ENCODE results near the gene MT2A.

MT2A gene

DNA sequence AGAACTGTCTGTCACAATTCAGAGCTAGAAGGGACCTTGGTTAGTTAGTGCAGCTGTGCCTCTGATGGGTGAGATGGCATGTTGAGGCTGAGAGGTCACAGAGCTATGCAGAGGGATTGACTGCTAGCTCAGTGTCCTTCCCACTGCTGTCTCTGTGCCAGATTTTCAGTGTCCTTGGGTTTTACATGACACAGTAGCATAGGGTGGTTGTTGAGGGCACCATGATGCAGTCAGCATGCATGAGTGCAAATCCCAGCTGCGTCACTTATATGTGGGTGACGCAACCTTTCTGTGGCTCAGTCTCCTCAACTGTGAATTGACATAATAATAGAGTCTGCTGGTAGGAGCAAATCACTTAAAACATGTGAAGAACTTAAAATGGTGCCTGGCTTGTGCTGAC lies 32.8 kb downstream of the MT2A start:
- DNase-seq, result no peak

DNA sequence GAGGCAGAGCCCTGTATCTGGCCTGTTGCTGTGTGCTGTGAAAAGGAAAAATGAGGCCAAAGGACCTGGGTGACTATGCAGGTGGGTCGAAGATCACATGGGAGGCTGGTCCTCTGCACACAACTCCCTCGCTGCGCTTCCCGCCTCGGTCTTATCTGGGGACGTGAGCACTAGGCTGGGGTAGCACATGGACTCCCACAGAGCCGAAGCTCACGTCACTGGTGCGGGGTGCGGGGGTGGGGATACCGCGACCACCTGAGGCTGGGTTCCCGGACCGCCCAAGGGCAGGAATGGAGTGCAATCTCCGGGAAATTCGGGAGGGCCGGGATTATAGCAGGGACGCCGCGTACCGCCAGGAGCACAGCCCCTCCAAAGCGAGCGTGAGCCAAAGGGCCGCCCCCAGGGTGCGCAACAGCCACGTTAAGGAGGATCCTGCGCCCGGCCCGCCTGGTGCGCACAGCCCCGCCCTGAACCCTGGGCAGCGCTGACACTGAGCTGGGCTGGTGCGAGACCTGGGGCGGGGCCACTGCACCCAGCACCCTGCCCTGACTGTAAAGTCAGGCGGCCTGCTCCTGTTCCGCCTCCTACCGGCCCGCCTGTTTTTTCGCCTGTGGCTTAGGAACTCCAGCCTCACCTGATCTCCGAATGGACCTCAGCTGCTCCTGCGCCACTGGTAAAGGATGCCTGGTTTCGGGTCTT lies 34.8 kb downstream of the MT2A start:
- DNase-seq, result no peak

DNA sequence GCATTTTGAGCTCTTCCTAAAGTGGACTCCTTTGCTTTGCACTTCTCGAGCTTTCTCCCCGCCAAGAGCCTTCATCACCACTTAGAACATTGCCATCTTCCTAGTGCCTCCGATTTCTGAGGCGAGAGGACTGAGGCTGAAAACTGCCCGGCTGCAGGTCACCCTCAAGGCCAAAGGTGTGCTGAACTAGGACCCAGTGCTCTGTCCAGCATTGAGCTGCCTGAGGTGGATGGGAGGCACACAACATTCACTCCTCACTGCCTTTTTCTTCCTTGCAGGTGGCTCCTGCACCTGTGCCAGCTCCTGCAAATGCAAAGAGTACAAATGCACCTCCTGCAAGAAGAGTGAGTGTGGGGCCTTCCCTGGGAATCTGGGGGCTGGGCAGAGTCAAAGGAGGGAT lies 35.4 kb downstream of the MT2A start:
- DNase-seq, result no peak

DNA sequence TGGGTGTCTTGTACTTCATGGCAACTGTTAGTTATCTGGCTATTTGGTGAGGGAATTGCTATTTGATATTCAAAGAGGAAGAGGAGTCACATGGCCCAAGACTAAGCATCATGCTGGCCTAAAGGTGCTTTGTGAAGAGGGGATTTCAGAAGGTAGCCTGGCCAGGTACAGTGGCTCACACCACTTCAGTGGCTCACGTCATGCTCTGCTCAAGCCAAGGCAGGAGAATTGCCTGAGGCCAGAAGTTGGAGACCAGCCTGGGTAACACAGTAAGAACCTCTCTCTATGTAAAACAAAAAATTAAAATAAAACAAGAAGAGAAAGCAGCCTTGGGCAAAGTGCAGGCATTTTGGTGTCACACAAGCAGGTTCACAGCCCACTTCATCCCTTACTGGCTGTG lies 36.9 kb downstream of the MT2A start:
- no peak for DNase-seq

DNA sequence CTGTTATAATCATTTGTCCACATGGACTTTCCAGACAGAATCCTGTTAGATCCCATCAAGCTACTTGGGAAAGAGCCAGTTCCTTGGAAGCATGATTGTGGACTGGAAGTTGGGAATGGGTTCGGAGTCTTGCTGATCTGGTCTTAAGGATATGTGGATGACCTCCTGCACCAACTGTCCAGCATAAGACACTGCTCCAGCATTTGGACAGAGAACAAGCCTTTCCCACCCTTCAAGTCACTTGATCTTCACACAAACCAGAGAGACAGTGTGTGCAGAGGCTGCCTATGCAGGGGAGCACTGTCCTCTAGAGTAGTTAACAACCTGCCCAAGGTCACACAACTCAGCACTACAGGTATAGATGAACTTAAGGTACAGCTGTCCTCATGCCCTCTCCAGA lies 37.5 kb downstream of the MT2A start:
- no peak for DNase-seq

DNA sequence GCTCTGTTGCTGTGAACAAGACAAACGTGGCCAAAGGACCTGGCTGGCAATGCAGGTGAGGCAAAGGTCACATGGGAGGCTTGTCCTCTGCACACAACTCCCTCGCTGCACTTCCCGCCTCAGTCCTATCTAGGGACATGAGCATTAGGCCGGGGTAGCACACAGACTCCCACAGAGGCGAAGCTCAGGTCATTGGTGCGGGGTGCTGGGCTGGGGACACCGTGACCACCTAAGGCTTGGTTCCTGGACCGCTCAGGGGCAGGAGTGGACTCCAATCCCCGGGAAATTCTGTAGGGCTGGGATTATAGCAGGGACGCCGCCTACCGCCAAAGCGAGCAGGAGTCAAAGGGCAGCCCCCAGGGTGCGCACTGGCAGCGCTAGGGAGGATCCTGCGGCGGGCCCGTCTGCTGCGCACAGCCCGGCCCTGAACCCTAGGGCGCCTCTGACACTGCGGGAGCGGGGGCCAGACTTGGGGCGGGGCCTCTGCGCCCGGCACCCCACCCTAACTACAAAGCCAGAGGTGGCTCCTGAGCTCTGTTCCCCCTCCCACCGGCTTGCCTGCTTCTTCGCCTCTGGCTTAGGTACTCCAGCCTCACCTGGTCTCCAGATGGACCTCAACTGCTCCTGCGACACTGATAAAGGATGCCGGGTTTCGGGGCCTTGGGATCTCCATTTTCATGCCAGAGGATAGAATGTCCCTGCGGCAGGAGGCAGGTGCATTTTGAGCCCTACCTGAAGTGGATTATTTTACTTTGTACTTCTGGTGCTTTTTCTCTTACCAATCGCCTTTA lies 39.5 kb downstream of the MT2A start:
- no peak for DNase-seq

DNA sequence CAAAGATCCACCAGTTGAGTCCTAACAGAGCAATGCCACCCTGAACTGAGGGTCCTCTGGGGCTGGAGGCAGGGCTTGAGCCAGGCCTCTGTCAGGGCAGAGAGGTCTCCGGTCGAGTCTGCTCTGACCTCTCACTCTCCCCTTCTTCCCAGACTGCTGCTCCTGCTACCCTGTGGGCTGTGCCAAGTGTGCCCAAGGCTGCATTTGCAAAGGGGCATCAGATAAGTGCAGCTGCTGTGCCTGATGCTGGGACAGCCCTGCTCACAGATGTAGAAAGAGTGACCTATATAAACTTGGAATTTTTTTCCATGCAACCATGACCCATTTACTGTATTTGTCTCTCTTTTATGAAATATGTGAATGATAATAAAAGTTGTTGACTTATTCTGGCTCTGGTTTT lies 40.9 kb downstream of the MT2A start:
- no peak for DNase-seq

DNA sequence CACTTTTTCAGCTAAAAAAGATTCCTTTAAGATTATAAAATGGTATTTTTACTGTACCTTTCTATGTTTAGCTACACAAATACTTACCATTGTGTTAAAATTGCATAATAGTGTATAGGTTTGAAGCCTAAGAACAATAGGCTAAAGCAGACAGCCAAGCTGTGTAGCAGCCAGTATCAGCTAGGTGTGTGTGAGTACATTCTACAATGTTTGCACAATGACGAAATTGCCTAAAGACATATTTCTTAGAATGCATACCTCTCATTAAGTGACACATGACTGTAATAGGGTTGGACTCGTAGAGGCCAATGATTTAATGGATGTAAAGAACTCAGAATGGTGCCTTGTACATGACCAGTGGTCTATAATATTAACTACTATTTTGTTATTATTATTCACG lies 41.4 kb downstream of the MT2A start:
- DNase-seq, result no peak

DNA sequence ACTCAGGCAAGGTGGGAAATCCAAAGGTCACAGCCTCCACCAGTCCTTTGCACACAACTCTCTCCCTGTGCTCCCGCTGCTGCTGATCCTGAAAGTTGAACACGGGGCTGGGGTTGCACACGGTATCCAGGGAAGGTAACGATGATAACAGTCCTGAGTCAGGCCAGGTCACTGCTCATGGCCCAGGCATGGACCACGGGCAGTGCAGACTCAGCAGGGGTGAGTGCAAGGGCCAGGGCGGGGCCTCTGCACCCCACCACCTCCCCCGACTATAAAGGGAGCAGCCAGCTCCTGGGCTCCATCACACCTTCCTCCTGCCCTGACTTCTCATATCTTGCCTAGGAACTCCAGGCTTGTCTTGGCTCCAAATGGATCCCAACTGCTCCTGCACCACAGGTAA lies 43.2 kb downstream of the MT2A start, which contains the start of gene MT1B:
MT1B (plus strand) TSS at position 301 of the 400 bp plus-strand sequence; CDS start at position 369, 68 bp downstream.
- no peak for DNase-seq

DNA sequence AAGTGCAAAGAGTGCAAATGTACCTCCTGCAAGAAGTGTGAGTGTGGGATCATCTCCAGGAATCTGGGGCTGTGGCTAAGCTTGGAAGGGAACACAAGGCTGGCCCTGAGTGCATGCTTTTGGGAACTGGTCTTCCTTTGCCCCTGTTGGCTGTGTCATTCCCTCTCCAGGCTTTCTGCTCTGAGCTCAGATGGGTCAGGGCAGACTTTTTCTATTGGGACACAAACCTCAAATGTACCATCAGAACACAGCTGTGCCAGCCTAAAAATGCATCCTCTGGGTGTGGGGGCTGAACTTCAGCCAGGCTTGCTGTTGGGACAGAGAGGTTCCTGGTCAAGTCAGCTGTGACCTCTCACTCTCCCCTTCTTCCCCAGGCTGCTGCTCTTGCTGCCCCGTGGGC lies 44.2 kb downstream of the MT2A start:
- no peak for DNase-seq

DNA sequence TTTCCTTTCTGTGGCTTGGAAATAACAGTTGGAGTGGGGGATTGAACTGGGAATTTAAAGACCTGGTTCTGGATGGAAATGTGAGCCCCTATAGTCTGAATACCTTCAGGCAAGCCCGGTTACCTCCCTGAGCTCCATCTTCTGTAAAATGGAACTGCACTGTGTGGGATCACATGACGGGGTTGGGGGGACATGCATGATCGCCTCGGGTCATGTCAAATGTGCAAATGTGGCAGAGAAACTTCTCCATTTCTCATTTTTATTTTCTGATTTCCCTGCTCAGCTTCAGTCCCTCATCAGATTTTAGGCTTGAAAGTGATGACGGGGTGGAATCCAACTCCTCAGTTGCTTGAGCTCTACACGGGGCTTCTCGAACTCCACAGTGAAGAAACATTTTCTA lies 44.8 kb downstream of the MT2A start:
- no peak for DNase-seq

DNA sequence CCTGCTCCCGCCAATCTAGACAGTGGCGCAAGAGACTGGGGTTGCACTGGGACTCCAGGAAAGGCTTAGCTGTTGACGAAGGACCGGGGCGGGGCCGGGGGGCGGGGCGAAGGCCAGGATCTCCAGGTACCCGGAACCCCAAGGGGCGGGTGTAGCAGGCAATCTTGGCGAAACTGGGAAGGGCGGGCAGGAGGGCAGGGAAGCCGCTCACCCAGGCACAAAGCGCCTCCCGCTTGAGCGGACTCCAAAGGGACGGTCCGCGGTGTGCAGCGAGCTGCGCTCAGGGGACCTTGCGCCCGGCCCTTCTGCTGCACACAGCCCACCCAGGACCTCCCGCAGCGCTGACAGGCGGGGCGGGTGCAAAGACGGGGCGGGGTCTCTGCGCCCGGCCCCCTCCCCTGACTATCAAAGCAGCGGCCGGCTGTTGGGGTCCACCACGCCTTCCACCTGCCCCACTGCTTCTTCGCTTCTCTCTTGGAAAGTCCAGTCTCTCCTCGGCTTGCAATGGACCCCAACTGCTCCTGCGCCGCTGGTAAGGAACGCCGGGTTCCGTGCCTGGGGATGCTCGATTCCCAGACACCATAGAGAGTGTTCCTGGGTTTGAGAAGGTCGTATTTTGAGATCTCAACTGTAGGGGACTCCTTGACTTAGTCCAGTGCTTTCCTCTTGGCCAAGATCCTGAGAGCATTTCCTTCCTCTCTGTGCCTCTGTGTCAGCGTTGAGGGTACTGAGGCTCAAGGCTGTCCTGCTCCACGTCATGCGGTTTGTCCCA lies 49.4 kb downstream of the MT2A start, which contains the start of gene MT1F:
MT1F (plus strand) TSS at position 405 of the 772 bp plus-strand sequence; CDS start at position 505, 100 bp downstream.
- DNase-seq, result no peak

DNA sequence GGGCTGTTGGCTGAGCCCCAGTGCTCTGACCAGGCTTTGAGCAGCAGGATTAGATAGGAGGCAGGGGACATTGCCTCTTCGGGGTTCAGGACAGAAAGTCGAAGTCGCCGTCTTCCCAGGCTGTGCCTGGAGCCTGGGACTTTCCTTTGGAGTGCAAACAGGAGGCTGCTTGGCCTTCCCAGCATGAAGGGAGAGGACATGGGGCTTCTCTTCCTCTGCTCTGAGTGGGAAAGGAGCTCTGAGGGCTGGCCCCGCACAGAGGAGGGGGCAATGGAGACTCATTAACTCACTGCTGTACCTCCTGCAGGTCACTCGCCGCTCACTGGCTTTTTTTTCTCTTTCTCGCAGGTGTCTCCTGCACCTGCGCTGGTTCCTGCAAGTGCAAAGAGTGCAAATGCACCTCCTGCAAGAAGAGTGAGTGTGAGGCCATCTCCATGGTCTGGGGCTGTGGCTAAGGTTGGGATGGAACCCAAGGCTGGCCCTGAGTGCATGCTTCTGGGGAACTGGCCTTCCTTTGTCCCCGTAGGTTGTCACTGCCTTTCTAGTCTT lies 50.0 kb downstream of the MT2A start:
- no peak for DNase-seq
